ENCODE measurements around the gene ZNF496.

Gene ZNF496

DNA sequence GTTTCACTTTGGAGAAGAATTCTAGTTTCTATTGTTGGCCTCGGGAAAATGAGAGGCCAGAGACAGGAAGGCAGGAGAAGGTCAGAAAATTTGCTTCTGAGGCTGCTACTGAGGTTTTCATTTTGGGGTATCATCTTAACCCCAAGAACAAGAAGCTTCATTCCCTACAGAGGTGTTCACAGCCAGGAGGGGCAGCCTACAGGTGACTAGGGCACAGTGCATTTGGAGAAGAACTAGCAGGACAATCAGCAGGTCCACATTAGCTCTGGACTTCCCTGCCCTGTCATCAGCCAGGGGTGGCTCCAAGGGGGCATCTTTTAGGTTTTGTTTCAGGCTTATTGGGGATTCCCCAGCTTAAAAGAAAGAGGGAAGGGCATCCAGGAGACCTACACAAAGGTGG, 12.1 kb upstream of the ZNF496 start:
- Mint-ChIP-seq H3K27me3 (peaks cover 9% of the 10 kb centered on the region), H3K4me1 (ENCODE audit: low read depth) (peaks cover 17% of the 10 kb centered on the region), H3K4me3 (no peak overlapping the region), H3K9me3 (no peaks in the 10 kb centered on the region), H3K36me3 (ENCODE audit: low read depth) (peaks cover 2% of the 10 kb centered on the region), H3K27ac (no peak overlapping the region)
- no peak for DNase-seq

DNA sequence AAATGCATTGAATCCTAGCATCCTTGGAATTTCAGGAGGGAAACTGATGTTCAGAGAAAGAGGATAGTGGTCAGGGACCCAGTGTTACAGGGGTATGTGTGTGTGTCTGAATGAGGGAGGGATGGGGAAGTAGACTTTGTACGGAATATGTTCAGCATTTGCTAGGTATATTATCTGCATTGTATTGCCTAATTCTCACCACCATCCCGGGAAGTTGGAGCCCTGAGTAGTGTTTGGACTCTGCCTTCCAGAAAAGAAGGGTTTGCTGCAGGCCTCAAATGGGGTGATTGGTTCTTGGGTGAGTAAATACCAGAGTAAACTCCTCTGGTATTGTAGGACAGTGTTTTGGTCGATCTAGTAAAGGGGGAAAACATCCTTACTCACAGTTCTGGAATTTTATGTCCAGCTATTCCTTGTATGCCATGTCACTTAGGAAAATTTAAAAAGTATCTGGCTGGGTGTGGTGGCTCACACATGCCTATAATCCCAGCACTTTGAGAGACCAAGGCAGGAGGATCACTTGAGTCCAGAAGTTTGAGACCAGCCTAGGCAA, 7.1 kb upstream of the ZNF496 start:
- Mint-ChIP-seq H3K27ac (no peak overlapping the region), H3K36me3 (ENCODE audit: low read depth) (peaks cover 6% of the 10 kb centered on the region), H3K4me1 (ENCODE audit: low read depth) (peaks cover 29% of the 10 kb centered on the region)

DNA sequence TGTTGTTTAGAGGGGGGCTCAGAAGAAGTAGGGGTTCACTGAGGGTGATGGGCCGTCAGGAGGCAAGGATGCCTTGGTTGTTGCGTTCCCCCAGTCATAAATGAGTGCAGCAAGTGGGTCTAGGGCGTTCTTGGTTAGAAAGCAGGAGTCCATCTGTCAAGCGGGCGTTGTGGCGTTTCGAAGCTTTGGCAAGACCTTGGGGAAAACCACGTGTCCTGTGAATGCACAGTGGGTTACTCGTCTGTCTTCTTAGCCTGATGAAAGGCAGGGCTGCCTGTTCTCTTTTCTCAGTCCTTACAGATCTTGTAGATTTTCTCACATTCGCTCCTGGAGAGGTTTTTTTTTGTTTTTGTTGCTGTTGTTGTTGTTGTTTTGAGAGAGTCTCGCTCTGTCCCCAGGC, 6.3 kb upstream of the ZNF496 start:
- no peak overlapping the region for H3K27ac Mint-ChIP-seq
- no peaks in the 10 kb centered on the region for H3K27me3 Mint-ChIP-seq
- H3K9me3 Mint-ChIP-seq = no peaks in the 10 kb centered on the region
- no peak overlapping the region for H3K4me3 Mint-ChIP-seq
- H3K36me3 Mint-ChIP-seq (ENCODE audit: low read depth) = peaks cover 8% of the 10 kb centered on the region
- peaks cover 28% of the 10 kb centered on the region for H3K4me1 Mint-ChIP-seq (ENCODE audit: low read depth)
- DNase-seq = no peak

More for the DNA sequence above, 7.1 kb upstream of the ZNF496 start:
- Mint-ChIP-seq H3K27me3 (no peaks in the 10 kb centered on the region), H3K4me3 (no peak overlapping the region), H3K9me3 (no peaks in the 10 kb centered on the region)
- DNase-seq = no peak

DNA sequence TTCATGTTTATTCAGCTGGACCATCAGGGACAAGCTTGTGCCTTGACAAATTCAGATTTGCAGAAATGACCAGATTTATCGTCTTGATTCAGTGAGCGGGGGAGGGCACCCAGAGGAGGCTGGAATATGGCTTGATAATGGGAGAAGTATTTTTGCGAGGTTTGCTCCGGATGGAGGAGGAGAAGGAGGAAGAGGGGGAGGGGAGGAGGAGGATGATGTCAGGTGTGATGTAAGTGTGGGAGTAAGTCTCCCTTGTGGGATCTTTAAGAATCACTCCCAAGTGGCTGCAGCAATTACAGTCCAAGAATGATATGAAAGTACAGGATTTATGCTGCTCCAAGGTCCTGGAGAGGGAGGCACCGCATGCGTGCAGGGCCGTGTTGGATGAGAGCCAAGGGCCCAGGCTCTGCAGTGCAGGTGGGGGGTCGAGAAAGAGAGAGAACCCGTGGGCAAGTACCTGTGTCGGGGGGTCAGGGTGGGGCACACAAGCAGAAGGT, 5.6 kb upstream of the ZNF496 start:
- Mint-ChIP-seq H3K27me3 (no peaks in the 10 kb centered on the region), H3K27ac (no peak overlapping the region), H3K9me3 (no peaks in the 10 kb centered on the region), H3K4me3 (no peak overlapping the region), H3K4me1 (ENCODE audit: low read depth) (peaks cover 27% of the 10 kb centered on the region), H3K36me3 (ENCODE audit: low read depth) (peaks cover 12% of the 10 kb centered on the region)
- DNase-seq = no peak

DNA sequence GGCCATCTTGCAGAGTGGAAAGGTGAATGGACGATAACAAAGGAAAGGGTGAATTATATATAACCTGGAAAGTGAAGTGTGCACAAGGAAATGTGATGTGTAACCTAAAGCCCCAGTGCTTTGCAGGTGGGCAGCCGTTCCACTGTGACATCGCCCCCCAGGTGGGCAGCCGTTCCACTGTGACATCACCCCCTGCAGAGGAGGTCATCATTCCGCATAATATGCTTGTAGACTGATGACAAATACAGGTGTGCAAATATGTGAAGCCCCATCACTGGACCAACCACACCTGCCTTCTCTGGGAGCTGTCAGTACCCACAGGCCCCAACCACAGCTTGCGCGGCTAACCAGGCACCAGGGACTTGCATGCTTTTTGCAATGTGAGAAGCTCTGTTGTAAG, 4.7 kb upstream of the ZNF496 start:
- Mint-ChIP-seq H3K4me3 (no peak overlapping the region), H3K4me1 (ENCODE audit: low read depth) (peaks cover 27% of the 10 kb centered on the region), H3K27me3 (no peaks in the 10 kb centered on the region), H3K27ac (no peak overlapping the region), H3K36me3 (ENCODE audit: low read depth) (peaks cover 10% of the 10 kb centered on the region), H3K9me3 (no peaks in the 10 kb centered on the region)
- no peak for DNase-seq

DNA sequence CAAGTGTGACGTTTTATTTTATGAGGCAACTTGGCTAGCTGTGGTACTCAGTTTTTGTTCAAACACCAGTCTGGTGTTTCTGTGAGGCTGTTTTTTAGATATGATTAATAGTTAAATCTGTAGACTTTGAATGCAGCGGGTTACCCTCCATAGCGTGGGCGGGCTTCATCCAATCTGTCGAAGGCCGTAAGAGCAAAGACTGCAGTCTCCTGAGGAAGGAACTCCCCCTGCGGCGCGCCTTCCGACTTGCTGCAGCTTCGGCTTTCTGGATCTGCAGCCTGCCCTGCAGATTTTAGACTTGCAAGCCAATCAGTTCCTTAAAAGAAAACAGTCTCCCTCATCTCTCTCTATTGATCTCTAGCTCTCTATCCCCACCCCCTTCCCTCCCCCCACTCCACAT, 4.2 kb upstream of the ZNF496 start:
- Mint-ChIP-seq H3K4me3 (no peak overlapping the region), H3K36me3 (ENCODE audit: low read depth) (peaks cover 10% of the 10 kb centered on the region), H3K27me3 (no peaks in the 10 kb centered on the region), H3K27ac (no peak overlapping the region), H3K4me1 (ENCODE audit: low read depth) (peaks cover 27% of the 10 kb centered on the region), H3K9me3 (no peaks in the 10 kb centered on the region)
- no peak for DNase-seq

DNA sequence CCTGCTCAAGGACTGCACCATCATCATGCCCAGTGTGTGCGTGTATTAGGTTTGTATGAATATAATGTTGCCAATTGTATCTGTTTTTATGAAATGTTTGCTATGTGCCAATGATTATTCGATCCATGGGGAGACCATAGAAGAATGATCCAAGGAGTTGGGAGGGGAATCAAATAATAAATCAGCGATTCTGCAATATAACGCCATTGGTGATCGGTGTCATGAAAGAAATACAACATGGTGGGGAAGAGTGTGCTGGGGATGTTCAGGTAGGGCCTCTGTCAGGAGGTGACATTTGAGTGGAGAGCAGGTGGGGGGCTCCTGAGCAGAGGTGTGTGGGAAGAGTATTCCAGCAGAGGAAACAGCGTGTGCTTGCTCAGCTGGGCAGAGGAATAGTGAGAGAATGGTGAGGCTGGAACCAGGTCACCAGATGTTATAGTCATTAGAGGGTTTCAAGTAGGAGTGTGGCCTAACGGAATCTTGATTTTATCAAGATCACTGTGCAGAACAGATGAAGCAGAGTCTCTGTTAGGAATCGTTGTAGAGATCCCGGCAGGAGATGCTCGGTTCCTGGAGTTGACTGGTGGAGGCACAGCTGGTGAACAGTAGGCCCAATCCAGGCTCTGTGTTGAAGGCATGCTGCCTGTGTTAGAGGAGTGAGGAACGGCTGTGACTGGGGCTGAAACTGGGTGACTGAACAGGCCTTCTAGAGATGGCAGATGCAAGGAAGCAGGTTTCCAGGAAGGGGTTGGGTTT, 2.9 kb upstream of the ZNF496 start:
- Mint-ChIP-seq H3K9me3 (no peaks in the 10 kb centered on the region), H3K27ac (peak overlapping the region; percentile 7), H3K36me3 (ENCODE audit: low read depth) (peaks cover 21% of the 10 kb centered on the region), H3K27me3 (no peaks in the 10 kb centered on the region), H3K4me3 (no peak overlapping the region), H3K4me1 (ENCODE audit: low read depth) (peaks cover 39% of the 10 kb centered on the region)
- no peak for DNase-seq

DNA sequence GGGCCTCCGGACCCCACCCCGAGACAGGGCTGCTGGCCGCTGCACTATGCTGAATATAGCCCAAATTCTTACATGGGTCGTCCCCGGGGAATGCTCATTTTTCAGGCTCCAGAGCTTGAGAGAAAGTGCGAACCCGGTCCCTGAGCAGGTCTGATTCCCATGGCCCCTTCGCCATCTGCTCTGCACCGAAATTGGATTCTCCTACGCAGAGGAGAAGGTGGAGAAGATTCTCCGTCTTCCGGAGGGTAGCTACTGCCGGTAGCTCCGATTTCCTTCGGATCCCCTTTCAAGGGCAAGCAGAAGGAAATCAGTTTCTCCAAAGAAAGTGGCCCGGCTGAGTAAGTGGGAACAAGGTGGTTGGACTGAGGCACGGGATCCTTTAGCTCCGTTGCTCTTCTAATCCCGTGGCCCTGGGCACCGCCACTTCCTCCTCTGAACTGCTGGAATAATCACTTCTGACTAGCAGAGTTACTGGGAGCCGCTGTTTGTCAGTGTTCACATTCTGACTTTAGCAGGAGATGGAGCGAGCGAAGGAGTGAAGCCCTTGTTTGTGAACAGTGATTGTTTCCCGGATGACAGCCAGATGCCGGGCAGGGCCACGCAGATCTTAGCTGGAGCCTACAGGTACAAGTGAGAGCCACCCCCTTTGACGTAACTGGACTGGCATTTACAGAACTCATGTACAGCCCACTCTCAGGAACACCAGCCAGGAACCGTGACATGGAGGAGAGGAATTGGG, 1.1 kb upstream of the ZNF496 start:
- no peak for DNase-seq

DNA sequence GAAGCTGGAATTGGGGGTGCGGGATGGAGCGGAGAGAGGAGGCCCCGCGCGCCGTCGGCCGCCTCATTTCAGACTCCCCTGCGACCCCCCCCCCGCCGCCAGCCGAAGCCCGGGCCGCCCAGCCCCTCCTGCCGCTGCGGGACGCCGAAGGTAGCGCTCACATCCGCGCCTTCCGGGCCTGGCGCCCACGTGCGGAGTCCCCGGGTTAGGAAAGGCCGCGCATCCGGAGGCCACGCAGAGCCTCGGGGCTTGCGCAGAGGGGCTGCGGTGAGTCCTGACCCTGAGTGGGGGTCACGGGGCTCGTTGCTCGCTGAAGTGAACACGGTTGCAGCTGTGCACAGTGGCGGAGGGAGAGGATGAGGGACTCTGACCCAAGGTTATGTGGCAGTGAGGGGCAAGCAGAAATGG, 552 bp upstream of the ZNF496 start:
- peaks cover 42% of the 10 kb centered on the region for H3K36me3 Mint-ChIP-seq (ENCODE audit: low read depth)
- peak overlapping the region; percentile 82 for H3K27ac Mint-ChIP-seq
- peak overlapping the region; percentile 78 for H3K4me3 Mint-ChIP-seq
- peak; percentile 77 for DNase-seq
- H3K4me1 Mint-ChIP-seq (ENCODE audit: low read depth) = peaks cover 45% of the 10 kb centered on the region
- H3K27me3 Mint-ChIP-seq = no peaks in the 10 kb centered on the region
- no peaks in the 10 kb centered on the region for H3K9me3 Mint-ChIP-seq

More for the DNA sequence above, 1.1 kb upstream of the ZNF496 start:
- Mint-ChIP-seq H3K27me3 (no peaks in the 10 kb centered on the region), H3K4me1 (ENCODE audit: low read depth) (peaks cover 44% of the 10 kb centered on the region), H3K9me3 (no peaks in the 10 kb centered on the region), H3K27ac (peak overlapping the region; percentile 82), H3K36me3 (ENCODE audit: low read depth) (peaks cover 37% of the 10 kb centered on the region), H3K4me3 (peak overlapping the region; percentile 78)

DNA sequence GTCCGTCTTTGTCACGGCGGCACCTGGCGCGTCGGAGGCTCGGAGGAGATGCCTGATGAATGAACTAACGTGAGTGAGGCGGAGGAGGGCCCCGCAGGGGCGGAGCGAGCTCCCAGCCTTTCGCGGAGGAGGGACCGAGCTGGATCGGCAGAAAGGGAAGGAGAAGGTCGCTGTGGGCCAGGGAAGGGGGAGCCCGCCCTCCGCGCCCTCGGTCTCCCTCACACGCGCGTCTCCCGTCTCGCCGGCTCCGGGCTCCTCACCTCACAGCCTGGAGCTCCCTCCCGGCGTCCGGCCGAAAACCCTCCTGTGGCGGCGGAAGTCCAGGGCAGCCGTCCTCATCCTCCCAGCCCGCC, 519 bp downstream of the ZNF496 start:
- H3K36me3 Mint-ChIP-seq (ENCODE audit: low read depth) = peaks cover 53% of the 10 kb centered on the region
- peak; percentile 83 for DNase-seq
- H3K4me1 Mint-ChIP-seq (ENCODE audit: low read depth) = peaks cover 54% of the 10 kb centered on the region
- peak overlapping the region; percentile 88 for H3K27ac Mint-ChIP-seq
- H3K9me3 Mint-ChIP-seq = no peaks in the 10 kb centered on the region
- H3K27me3 Mint-ChIP-seq = no peaks in the 10 kb centered on the region
- peak overlapping the region; percentile 83 for H3K4me3 Mint-ChIP-seq

DNA sequence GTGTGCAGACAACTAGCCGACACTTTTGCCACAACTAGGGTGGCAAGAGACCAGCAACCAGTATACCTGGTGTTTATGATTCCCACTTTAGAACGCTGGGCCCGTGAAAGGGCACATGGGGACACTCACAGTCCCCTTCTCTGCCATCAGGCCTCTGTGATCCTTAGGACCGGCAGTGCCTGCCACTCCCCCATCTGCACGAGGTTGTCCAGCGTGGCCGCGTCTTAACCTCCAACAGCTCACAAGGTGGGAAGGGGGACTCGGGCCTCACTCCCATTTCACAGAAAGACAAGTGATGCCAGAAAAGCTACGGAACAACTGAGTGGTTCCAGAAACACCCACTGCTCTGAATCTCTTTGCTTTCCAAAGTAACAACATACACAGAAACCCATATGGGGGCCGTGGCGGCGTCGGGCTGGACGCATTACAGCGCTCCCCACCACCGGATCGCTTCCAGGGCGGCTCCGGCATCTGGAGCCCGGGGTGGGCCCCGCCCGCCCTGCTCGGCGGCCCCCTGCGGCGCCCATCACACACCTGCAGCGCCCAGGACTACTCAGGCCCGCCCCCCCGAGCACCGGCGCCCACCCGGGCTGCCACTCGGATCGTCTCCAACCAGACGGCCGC, 1.0 kb downstream of the ZNF496 start:
- H3K4me3 Mint-ChIP-seq = peak overlapping the region; percentile 83
- H3K27ac Mint-ChIP-seq = peak overlapping the region; percentile 88
- H3K4me1 Mint-ChIP-seq (ENCODE audit: low read depth) = peaks cover 55% of the 10 kb centered on the region
- peaks cover 56% of the 10 kb centered on the region for H3K36me3 Mint-ChIP-seq (ENCODE audit: low read depth)
- no peak for DNase-seq
- H3K27me3 Mint-ChIP-seq = no peaks in the 10 kb centered on the region
- no peaks in the 10 kb centered on the region for H3K9me3 Mint-ChIP-seq

DNA sequence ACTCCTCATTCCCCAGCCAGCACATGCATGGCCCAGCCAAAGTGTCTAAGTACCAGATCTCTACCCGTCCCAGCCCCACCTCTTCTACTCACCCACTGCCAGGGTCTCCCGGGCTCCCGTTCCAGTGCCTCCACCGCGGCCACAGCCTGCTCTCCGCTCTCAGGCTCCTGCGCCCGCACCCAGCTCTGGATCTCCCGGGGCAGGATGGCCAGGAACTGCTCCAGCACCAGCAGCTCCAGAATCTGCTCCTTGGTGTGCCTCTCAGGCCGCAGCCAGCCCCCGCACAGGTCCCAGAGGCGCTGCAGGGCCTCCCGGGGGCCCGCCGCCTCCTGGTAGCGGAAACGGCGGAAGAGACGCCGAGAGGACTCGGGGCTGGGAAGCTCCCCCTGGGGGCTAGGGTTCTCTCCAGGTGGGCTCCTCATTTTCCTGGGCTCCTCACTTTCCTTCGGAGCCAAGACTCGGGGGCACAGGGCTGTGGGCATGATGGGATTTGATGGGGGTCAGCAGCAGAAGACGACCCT, 2.5 kb downstream of the ZNF496 start:
- Mint-ChIP-seq H3K36me3 (ENCODE audit: low read depth) (peaks cover 67% of the 10 kb centered on the region), H3K4me1 (ENCODE audit: low read depth) (peaks cover 44% of the 10 kb centered on the region), H3K27ac (no peak overlapping the region), H3K27me3 (no peaks in the 10 kb centered on the region), H3K9me3 (no peaks in the 10 kb centered on the region), H3K4me3 (no peak overlapping the region)
- no peak for DNase-seq

DNA sequence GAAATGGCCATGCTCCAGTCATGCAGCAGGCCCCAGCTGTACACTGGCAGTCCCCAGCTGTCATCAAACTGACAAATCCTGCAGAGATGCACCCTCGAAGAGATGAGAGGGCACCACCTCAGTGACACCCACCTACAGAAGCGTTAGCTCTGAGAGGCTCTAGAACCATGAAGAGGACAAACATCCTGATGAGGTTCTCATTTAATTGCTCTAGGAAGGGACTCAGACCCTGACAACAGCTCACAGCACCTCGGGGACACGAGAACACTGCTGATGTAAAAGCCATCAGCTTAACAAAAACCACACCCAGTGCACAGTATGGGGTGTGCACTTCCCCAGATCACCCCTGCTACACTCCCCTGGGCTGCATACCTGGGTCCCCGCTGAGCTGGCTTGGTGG, 3.4 kb downstream of the ZNF496 start:
- H3K9me3 Mint-ChIP-seq = no peaks in the 10 kb centered on the region
- no peak overlapping the region for H3K27ac Mint-ChIP-seq
- peaks cover 47% of the 10 kb centered on the region for H3K4me1 Mint-ChIP-seq (ENCODE audit: low read depth)
- DNase-seq = no peak
- no peaks in the 10 kb centered on the region for H3K27me3 Mint-ChIP-seq
- peaks cover 72% of the 10 kb centered on the region for H3K36me3 Mint-ChIP-seq (ENCODE audit: low read depth)
- H3K4me3 Mint-ChIP-seq = no peak overlapping the region

DNA sequence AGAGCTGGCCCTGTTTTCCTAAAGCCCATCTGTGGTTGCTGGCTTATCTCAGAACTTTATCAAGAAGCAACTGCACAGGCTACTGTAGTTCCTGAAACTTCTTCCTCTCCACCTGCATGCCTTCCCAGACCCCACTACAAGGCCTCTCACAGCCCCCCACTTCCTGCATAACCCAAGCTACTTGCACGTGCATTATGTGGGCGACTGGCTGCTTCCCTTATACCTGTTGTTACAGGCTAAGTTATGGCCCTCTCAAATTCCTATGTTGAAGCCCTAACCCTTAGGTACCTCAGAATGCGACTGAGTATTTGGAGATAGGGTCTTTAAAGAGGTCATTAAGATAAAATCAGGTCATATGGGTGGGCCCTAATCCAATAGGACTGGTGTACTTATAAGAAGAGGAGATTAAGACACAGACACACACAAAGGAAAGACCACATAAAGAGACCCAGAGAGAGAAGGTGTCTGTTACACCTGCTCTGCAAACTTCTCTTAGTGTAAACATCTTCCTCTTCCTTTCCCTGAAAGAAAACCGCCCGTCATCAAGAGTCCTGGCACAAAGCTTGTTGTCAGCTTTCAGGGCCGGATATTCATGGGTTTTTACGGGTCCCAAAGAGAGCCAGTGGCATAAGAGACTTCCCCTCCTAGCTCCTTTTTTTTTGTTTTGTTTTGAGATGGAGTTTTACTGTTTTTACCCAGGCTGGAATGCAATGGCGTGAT, 5.1 kb downstream of the ZNF496 start:
- no peak for DNase-seq
- Mint-ChIP-seq H3K27ac (no peak overlapping the region), H3K9me3 (no peaks in the 10 kb centered on the region), H3K36me3 (ENCODE audit: low read depth) (peaks cover 83% of the 10 kb centered on the region), H3K4me3 (no peak overlapping the region), H3K27me3 (no peaks in the 10 kb centered on the region), H3K4me1 (ENCODE audit: low read depth) (peaks cover 50% of the 10 kb centered on the region)
